Measurements from ENCODE around the gene PAPLN.

- TF ChIP-seq ZC3H10 (CRISPR knock-in tag; IDR thresholded peaks at IDR 0.05), result no peak
- no peak for TF ChIP-seq ZFP3 (CRISPR knock-in tag; IDR thresholded peaks at IDR 0.05)
- TF ChIP-seq PATZ1 (CRISPR knock-in tag; IDR thresholded peaks at IDR 0.05; ENCODE audit: borderline replicate concordance), result no peak
- TF ChIP-seq RARB (CRISPR knock-in tag; IDR thresholded peaks at IDR 0.05), result no peak
- no peak for TF ChIP-seq ISL1 (CRISPR knock-in tag; IDR thresholded peaks at IDR 0.05)
- no peak for TF ChIP-seq ZNF565 (CRISPR knock-in tag; conservative IDR thresholded peaks at IDR 0.05; ENCODE audit: low read depth)
- no peak for TF ChIP-seq ARNTL (CRISPR knock-in tag; IDR thresholded peaks at IDR 0.05; ENCODE audit: borderline replicate concordance, low read depth)
- no peak for TF ChIP-seq ZNF8 (CRISPR knock-in tag; IDR thresholded peaks at IDR 0.05)
- TF ChIP-seq BACH2 (CRISPR knock-in tag; IDR thresholded peaks at IDR 0.05; ENCODE audit: borderline replicate concordance), result no peak
- TF ChIP-seq, protein P1, sequence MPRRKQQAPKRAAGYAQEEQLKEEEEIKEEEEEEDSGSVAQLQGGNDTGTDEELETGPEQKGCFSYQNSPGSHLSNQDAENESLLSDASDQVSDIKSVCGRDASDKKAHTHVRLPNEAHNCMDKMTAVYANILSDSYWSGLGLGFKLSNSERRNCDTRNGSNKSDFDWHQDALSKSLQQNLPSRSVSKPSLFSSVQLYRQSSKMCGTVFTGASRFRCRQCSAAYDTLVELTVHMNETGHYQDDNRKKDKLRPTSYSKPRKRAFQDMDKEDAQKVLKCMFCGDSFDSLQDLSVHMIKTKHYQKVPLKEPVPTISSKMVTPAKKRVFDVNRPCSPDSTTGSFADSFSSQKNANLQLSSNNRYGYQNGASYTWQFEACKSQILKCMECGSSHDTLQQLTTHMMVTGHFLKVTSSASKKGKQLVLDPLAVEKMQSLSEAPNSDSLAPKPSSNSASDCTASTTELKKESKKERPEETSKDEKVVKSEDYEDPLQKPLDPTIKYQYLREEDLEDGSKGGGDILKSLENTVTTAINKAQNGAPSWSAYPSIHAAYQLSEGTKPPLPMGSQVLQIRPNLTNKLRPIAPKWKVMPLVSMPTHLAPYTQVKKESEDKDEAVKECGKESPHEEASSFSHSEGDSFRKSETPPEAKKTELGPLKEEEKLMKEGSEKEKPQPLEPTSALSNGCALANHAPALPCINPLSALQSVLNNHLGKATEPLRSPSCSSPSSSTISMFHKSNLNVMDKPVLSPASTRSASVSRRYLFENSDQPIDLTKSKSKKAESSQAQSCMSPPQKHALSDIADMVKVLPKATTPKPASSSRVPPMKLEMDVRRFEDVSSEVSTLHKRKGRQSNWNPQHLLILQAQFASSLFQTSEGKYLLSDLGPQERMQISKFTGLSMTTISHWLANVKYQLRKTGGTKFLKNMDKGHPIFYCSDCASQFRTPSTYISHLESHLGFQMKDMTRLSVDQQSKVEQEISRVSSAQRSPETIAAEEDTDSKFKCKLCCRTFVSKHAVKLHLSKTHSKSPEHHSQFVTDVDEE (CRISPR knock-in tag; IDR thresholded peaks at IDR 0.05), result no peak
Observed at GRCh38 chr14:73208390-73208789, 28.9 kb upstream of the PAPLN start.

All from SK-N-SH treated with all-trans-retinoic acid at 6 μM for 48 hours (cell line).